HT-29 (cell line): ENCODE results near the gene EPB41L4A. TPM values are rescaled to one million over a fixed set of nuclear protein-coding genes. Genes with fewer than 3 reads are reported as not detected.

ENCODE experiments used
- DNase-seq: peaks from one replicate; pipeline ENCODE4 v3.0.0-alpha.2; 2015; ENCODE audit warnings: low spot score
- small RNA-seq: library from RNA; depleted of rRNA; stranded (forward); fragments of <200 nt; gene quantifications from one replicate; pipeline ENCODE3, GENCODE V24; 2014
- total RNA-seq: library from RNA; depleted of rRNA; stranded (reverse); fragments of >200 nt; shearing (Covaris generic); gene quantifications from 2 replicates; pipeline ENCODE4 v1.2.3, GENCODE V29; 2014

The EPB41L4A gene
- total RNA-seq, 1 experiment from 2014 or later = 0.48 TPM

- DNase-seq = no peak
Observed at GRCh38 chr5:112117551-112117950, 301.5 kb downstream of the EPB41L4A start.

DNA sequence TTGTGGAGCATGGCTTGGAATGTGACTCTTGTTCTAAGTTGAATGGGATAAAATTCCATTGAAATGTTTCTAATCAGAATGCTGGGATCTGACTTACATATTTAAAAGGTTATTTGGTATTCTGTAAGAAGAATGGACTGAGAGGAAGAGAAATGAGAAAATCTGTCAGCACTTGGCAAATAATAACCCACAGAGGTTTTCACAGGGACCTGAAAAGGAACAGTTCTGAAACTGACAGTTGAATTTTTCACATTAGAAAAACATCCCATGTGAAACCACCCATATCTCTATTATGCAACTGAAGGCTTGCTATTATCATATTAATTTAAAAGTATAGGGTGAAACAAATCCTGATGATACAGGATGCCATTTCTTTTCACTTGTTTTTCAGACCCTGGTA is 302.7 kb downstream of the EPB41L4A start:
- no peak for DNase-seq

DNA sequence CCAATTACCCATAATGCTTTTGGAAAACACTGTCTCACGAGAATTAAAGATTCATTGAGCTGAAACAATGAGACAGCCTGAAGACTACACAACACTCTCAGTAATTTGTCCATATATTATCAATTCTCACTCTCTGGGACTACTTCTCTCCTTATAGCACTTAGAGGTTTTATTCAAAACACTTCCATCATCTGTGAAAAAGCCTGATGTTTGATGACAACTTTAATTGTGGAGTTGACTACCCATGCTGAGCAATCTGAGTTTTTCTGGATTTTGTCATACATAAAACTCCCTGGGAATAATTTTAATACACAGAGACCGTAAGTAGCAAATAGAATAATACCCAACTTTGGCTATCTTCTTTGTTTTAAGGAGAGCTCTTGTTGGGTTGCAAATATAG is 305.5 kb downstream of the EPB41L4A start:
- no peak for DNase-seq

Small RNA genes lying within 50 kb of the gene (small RNA-seq; reads per million reads assigned to genes)
- gene AC010265.1 = not detected
- not detected for gene HMGB3P16
- gene SNORA13 = 2.7 reads per million, percentile 72 among the genes with 10 or more reads in this experiment
